GM06990 (cell line): ENCODE results near the gene FOXL1.

Experiments
- DNase-seq: peaks from one replicate; pipeline ENCODE4 v3.0.0-alpha.2; 2011; ENCODE audit not compliant: insufficient read length; ENCODE audit errors: extremely low read depth
- H3K27me3 ChIP-seq: replicated peaks from 2 replicates; pipeline ENCODE4 v1.6.0; 2011; ENCODE audit warnings: low read length; ENCODE audit not compliant: control insufficient read depth, insufficient read depth
- H3K36me3 ChIP-seq: 2 replicates; pipeline ENCODE4 v1.5.1; 2011; ENCODE audit warnings: low read length; ENCODE audit not compliant: control insufficient read depth, insufficient read depth
- H3K4me3 ChIP-seq: replicated peaks from 2 replicates; pipeline ENCODE4 v1.5.1; 2011; ENCODE audit warnings: low read depth, mild to moderate bottlenecking, control low read depth, low read length
- CTCF ChIP-seq: IDR thresholded peaks from 2 replicates; pipeline ENCODE4 v1.5.1; 2011; ENCODE audit warnings: low read length, control low read depth, mild to moderate bottlenecking, inconsistent platforms; ENCODE audit not compliant: insufficient read depth, poor library complexity, severe bottlenecking

The FOXL1 gene

GRCh38 chr16:86545481-86545880 lies 32.9 kb upstream of the FOXL1 start:
- no peak for DNase-seq
- no peaks in the 10 kb centered on the region for H3K27me3 ChIP-seq
- TF ChIP-seq CTCF = no peak
- peaks cover 25% of the 10 kb centered on the region for H3K36me3 ChIP-seq
- H3K4me3 ChIP-seq = no peak overlapping the region

DNA sequence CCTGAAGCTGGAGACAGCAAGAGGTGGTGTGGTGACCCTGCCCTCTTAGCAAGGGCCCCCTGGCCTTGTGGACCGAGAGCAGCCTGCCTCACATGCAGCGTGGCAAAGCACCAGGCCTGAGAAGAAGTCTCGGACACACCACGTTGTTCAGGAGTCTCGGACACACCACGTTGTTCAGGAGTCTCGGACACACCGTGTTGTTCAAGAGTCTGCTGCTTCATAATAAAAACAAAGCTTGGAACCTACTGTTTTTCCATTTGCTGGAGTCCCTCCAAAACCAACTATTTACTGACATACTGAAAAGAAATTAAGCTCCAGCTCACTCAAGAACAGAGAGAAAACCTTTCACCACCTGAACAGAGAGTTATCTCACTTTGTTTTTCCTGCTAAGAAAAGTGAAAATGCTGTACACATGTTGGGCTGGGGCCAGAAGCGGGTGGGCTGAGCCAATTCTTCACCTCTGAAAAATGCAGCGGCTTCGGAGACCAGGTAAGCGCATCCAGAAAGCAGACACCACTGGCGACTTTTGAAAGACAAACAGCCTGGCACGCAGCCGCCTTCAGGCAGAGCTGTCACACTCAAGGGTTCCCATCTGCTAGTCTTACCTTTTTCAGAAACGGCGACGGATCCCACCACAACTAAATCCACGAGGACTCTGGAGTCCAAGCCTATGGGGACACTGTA lies 32.3 kb upstream of the FOXL1 start:
- H3K36me3 ChIP-seq = peaks cover 24% of the 10 kb centered on the region

DNA sequence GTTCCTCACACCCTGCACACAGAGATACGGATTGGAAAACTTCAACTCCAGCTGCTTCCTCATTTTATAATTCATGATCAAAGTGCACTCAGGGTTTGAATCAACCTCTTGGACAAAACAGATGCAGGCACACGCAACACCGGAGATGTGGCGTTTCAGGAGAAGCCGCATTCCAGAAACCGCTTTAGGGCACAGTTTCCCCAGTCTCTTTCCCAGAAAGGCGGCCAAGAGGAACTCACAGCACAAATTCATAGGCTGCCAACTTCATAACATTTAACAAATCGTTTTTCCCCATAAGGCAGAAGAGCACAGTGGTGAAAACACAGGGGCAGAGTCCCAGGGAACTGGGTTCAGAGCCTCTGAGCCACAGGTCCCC lies 31.7 kb upstream of the FOXL1 start:
- peaks cover 19% of the 10 kb centered on the region for H3K36me3 ChIP-seq
- DNase-seq = no peak
- H3K27me3 ChIP-seq = no peaks in the 10 kb centered on the region
- TF ChIP-seq CTCF = no peak
- no peak overlapping the region for H3K4me3 ChIP-seq

More for the DNA sequence above, 32.3 kb upstream of the FOXL1 start:
- no peaks in the 10 kb centered on the region for H3K27me3 ChIP-seq
- no peak for TF ChIP-seq CTCF
- no peak overlapping the region for H3K4me3 ChIP-seq
- no peak for DNase-seq

GRCh38 chr16:86547286-86547685 lies 31.1 kb upstream of the FOXL1 start:
- no peak for TF ChIP-seq CTCF
- peaks cover 15% of the 10 kb centered on the region for H3K36me3 ChIP-seq
- DNase-seq = no peak
- H3K4me3 ChIP-seq = no peak overlapping the region
- H3K27me3 ChIP-seq = no peaks in the 10 kb centered on the region

DNA sequence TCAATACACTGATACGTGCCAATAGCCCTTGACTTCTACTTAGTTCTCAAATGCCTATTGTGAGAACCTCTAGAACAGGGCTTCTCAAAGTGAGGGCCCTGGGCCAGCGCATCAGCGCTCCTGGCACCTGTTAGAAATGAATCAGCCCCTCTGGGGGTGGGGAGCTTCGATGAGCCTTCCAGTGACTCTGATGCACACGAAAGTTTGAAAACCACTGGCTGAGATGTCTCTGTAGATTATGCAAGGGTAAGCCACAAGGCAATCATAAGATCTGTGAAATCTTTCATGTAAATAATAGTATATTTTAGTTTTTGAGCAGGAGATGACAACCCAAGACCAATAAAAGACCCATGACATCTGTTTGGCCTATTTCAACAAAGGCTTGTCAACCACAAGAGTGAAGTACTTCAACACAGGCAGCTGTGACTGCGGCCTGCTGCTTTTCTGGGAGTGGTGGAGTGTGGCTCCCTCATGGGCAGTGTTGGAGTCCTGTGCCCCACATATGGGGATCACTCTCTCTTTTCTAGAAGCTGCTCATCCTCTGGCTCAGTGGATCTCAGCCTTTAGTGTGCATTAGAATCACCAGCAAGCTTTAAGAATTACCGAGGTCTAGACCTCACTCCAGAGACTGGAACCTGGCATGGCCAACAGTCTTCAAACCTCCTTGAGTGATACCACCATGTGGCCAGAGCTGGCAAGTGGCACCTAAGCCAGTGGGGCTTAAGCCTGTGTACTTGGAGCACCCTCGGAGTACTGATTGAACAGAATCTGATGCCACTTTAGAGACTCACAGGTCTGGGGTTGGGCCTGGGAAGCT lies 29.1 kb upstream of the FOXL1 start:
- H3K36me3 ChIP-seq = peaks cover 15% of the 10 kb centered on the region

More for the DNA sequence above, 29.1 kb upstream of the FOXL1 start:
- Histone ChIP-seq H3K4me3 (no peak overlapping the region), H3K27me3 (no peaks in the 10 kb centered on the region)
- no peak for DNase-seq
- no peak for TF ChIP-seq CTCF
